Caki2 (cell line): ENCODE results near the gene PCDHGA1. TPM values are rescaled to one million over a fixed set of nuclear protein-coding genes. Genes with fewer than 3 reads are reported as not detected.
A peak's percentile ranks its signal among the peaks of the same experiment; 100 is the strongest.

Source experiments
- DNase-seq: peaks from one replicate; pipeline ENCODE4 v3.0.0-alpha.2; 2015; ENCODE audit warnings: low read depth
- in situ Hi-C: cut with HindIII; loops from 2 replicates; pipeline ENCODE4 v1.10.0; 2016; ENCODE audit warnings: low sequenced_read_pairs, low pct_unique_long_range_greater_than_20kb, mixed read lengths
- total RNA-seq: library from RNA; depleted of rRNA; stranded (reverse); fragments of >200 nt; shearing (Covaris generic); gene quantifications from 2 replicates; pipeline ENCODE4 v1.2.3, GENCODE V29; 2014; ENCODE audit warnings: low replicate concordance

PCDHGA1 gene
- total RNA-seq, 1 experiment from 2014 or later, result 0.07 TPM

GRCh38 chr5:141513627-141514329 is 183.5 kb downstream of the PCDHGA1 start:
- in situ Hi-C loops, result no loop called here
- peak; percentile 86 for DNase-seq

GRCh38 chr5:141514330-141515133 is 184.2 kb downstream of the PCDHGA1 start:
- in situ Hi-C loops, result no loop called here
- no peak for DNase-seq

- DNase-seq, result no peak
- in situ Hi-C loops, result no loop called here
Measured at GRCh38 chr5:141515141-141515540, 184.8 kb downstream of the PCDHGA1 start.

DNA sequence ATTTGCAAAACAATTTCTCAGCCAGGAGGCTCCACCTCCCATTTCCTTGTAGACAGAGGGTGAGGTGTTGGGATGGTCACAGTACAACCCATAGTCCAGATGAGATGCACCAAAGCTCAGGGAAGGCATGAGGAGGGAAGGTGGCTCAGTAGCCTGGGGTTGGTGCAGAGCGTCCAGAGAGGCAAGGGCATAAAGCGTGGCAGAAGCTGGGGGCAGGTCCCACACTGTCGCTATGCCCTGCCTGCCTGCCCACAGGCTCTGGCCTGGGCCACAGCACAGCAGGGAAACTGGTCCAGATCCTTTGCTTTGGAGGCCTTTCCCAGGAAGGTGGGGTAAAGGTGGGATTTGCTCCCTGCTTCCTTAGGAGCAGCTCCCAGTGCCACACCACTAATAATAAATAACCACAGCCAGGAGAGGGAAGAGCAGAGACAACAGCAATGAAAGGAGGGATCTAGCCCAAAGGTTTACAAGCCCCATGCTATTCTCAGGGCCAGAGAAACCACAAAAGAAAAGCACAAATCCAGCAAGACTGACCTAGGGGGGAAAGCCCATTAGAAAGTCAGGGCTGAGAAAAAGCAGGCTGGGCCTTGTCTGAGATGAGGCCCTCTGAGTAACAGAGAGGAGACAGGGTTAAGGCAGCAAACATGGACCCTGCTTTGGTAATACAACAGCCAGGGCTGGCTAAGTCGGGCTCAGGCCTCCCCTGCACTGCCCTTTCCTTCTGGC is 185.8 kb downstream of the PCDHGA1 start:
- no peak for DNase-seq
- in situ Hi-C loops, result no loop called here

DNA sequence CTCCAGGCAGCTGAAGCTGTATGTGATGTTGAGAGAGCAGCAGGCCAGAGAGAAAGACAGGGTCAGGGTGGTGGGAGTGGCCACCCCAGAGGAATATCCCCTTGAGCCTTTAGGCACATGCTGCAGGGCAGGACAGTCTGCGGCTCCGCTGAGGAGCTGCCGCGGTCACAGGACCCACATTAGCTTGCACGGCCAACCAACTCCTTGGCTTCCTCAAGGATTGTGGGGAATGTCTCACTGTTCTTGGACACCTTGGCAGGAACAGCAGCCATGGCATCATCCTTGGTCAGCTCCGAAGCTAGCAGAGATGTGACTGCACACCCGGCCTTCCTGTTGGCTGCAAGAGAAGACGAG is 186.3 kb downstream of the PCDHGA1 start:
- DNase-seq, result no peak
- in situ Hi-C loops, result no loop called here

- no peak for DNase-seq
- in situ Hi-C loops, result no loop called here
Measured at GRCh38 chr5:141517312-141517711, 187.0 kb downstream of the PCDHGA1 start.

GRCh38 chr5:141517880-141518617 is 187.7 kb downstream of the PCDHGA1 start:
- in situ Hi-C loops, result no loop called here
- no peak for DNase-seq

DNA sequence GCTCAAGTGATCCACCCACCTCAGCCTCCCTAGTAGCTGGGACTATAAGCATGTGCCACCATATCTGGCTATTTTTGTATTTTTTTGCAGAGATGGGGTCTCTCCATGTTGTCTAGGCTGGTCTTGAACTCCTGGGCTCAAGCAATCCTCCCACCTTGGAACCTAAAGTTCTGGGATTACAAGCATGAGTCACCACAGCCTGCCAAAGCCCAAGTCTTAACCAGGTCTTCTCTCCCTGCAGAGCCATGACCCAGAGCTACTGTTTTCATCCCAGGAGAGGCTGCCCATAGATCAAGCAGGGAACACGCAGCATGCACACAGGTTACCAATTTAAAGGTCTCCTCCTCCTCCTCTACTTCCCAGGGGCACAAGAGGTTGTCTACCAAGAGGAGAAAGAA is 188.3 kb downstream of the PCDHGA1 start:
- DNase-seq, result no peak
- in situ Hi-C loops, result no loop called here

DNA sequence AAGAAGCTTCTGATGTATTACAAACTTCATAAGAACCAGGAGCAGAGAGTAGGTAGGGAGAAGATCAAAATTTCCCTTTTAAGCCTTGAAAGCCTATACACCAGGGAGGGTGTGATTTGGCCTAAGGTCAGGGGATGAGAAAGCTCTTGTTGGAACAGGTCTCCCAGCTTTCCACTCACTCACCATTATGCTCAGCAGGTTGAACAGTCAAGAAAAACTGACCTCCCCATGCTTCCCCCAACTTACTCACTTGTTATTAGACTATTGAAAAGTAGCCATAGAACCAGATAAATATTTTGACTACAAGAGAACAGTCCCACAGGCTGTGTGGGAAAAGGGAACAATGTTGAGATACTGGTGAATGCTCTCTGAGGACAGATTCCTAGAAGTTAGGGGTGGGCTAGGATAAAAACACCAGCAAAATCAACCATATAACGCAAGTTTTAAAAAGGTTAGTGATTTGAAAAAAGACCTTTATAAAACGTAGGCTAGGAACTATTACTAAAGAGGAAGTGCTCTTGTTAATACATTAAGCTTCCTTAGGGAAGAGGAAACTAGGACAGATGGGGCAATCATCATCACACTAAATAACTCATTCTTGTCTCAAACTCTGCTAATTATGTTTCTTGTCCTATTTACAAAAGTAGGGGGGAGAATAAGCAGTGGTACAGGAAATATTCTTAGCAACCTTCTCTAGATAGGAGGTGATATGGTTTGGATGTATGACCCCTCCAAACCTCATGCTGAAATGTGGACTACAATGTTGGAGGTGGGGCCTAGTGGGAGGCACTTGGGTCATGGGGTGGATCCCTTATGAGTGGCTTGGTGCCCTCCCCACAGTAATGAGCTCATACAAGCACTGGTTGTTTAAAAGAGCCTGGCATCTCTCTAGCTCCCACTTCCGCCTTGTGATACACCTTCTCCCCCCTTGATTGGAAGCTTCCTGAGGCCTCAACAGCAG is 189.6 kb downstream of the PCDHGA1 start:
- no peak for DNase-seq
- in situ Hi-C loops, result no loop called here

DNA sequence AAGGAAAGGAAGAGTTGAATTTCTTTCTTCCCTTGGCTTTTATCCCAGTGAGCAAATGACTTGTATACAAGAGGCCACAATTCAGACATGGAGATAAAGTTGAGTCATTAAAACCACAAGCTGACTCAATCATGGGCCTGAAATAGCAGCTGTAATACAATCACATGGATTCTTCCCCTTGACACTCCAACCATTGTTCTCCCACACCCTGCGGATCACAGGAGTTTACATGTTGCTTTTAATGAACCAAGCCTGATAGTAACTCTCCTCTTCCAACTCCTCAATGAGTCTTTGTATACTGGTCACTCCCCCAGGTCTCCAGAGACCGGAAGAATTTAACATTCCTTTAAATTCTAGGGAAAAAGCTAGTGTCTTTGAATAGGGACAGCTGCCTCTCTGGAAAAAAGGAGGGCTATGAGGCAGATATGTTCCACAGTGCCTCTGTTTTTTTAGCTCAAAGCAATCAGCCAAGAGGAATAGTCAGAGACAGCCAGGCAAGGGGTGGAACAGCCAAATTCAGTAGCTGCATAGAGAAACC is 191.0 kb downstream of the PCDHGA1 start:
- in situ Hi-C loops, result no loop called here
- peak; percentile 96 for DNase-seq

DNA sequence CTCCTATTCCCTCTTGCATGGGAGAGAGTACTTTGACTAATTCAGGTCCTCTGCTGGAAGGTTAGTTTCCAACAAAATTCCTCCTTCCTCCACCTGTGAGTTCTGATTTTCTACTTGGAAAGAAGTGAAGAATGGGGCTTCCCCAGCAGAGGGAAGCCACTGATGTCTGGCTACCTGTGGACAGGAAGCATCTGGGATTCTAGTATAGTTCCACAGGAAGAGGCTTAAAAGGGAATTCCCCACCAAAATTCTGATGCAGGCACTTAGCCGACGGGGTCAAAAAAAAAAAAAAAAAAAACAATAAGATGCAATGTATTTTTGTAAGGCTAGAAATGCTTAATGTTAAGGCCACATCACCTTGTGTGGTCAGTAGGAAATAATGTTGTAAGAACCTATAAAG is 192.0 kb downstream of the PCDHGA1 start:
- in situ Hi-C loops, result no loop called here
- no peak for DNase-seq

DNA sequence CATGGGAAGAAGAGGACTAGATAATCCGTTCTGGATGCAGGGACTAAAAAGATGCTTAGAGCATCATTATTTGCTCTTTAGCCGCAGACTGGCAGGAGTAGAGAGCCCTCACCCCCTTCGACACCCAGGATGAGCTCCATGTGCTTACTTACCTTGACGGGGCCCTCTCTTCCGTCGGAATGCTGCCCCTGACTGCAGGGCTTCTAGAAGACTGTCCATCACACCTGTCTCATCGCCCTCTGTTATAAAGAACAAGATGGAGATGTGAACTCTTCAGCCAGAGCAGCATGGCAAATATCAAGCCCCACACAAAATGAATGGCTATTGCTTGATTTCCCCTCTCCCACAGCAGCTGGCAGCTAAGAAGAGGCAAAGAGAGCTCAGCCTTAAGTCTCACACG is 193.7 kb downstream of the PCDHGA1 start:
- no peak for DNase-seq
- in situ Hi-C loops, result no loop called here

DNA sequence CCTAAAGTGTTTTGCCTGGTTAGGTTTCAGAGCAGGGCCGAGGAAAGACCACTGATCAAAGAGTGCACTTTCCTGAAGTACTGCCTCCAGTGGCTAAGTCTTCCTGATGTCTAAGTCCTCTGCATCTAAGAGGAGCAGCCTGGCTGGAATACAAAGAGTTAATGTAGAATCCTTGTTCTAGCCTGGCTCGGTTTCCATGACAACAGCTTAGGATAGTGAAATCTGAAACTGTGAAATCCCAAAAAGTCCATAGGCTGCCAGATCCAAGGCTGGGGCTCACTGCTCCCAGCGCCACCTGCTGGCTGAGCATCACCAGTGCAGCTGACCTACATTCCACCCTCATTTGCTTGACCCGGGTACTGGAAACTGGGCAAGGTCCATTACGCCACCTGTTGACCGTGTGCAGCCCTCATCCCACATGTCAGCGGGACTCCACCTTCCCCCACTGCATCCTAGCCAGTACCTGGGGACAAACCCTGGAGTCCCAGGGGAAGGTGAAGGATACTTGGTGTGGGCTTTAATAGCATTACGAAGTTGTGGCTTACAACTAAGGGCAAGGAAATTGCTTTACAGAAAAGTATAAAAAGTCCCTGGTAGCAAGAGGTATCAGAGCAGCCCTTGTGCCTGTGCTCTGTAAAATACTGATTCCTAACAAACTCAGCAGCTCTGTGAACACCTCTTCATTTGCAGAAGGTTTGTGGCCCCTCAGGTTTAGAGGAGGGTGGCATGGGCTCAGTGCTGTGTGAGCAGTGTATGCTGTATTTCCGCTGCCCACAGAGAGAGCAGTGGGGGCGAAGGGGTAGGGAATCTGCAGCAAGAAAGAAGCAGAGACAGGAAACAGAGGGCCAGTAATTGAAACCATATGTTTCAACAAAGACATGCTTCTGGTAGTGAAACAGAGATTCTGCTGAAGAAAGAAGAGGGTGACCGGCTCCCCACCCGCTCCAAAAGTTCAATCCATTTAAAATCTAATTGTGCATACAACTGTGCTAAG is 194.6 kb downstream of the PCDHGA1 start:
- DNase-seq, result peak; percentile 96
- in situ Hi-C loops, result no loop called here

DNA sequence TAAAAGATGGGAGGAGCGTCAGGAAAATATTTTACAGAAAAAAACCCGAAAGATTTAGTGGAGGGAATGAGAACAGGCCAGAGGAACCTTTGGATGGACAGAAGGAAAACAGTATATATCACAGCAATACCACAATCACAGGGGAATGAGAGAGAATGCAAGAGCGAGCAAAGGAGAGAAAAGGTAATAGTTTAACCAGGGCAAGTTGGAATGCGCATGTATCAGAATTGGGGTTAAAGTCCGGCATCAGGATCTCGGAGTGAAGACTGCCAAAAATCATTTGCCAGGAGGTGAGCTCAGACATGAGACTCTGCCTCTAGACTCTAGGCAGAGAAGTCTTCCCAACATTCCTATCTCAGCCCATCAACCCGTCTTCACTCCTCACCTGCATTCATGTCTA is 195.3 kb downstream of the PCDHGA1 start:
- peak; percentile 13 for DNase-seq
- in situ Hi-C loops, result no loop called here

DNA sequence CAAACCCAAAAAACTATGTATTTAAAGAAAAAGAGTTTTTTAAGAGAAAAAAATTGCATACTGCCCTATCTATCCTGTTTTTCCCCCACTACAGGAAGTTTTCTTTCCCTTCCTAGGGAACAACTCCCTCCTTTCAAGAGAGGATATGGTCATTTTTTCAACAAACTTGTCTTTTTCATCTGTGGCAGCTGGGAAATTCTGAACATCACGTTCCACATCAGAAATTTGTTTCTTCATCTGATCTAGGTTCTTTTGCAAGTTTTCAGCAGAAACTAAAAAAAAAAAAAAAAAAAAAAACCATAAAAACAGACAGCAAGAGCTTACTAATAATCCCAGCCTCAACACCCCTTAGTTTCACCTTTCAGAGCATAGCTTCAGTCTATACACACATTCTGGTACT is 197.1 kb downstream of the PCDHGA1 start:
- no peak for DNase-seq
- in situ Hi-C loops, result no loop called here

- in situ Hi-C loops, result no loop called here
- no peak for DNase-seq
Measured at GRCh38 chr5:141528291-141528984, 198.1 kb downstream of the PCDHGA1 start.
